GM19438 (cell line): ENCODE measurements around the gene PUM1.

Experiments used
- ATAC-seq: cut with Tn5 transposase; IDR thresholded peaks from one replicate; pipeline ENCODE4 v1.9.1; 2021; ENCODE audit warnings: low read depth; ENCODE audit not compliant: unreplicated experiment

PUM1 gene

DNA sequence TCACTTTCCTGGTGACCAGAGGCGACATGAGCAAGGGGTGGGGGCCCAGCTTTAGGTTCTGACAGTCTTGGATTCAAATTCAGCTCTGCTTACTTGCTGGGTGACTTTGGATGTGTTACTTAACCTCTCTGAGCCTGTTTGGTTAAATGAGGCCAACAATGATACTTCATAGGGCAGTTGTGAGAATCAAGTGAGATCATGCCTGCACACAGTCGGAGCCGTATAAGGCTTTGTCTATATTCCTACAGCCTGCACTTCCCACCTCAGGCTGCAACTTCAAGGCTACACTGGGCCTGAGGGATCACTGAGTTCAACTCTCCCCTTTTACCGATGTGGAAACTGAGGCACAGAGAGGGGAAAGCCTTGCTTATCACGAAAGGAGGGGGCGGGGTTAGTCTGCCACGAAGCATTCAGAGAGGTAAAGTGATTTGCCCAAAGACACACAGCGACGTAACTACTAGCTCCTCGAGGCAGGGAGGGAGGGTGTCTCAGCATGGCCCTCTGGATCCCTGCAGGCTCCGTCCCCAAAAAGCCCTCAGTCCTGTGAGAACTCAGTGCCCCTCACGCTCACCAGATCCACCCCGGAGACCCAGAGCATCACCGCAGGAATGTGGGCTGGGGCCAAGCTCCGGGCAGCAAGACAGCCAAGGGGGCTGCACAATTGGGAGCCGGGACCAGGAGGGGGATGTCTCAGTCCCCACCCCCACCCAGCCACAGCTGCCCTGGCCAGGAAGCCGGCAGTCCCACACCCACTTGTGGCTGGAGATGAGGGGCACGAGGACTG is 181.9 kb downstream of the PUM1 start:
- no peak for ATAC-seq

DNA sequence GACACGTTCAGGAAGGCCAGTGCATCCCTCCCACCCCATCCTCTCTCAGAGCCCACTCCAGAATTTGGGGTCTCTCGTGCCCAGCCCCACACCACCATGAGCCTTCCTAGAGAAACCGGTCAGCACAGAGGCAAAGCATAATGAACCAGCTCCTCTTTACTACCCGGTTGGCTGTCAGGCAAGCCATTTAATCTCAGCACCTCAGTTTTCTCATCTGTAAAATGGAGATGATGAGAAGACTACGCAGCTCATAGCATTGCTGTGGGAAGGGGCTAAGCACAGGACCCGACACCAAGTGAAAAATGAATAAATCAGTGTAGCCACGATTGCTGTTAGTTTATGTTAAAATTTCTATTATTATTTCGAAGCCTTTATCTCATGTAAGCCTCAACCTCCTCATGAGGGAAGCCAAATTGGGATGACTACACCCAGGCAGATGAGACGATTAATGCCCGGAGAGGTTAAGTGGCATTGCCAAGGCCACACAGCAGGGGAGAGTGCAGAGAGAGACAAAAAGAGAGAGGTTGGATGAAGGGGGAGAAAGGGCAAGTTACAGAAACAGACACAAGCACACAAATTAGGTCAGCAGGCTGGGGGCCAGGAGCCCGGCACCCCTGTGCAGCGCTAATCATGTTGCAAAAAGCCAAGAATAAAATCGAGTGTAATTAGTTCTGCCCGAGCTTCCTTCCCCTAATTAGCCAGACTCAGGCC is 182.7 kb downstream of the PUM1 start:
- ATAC-seq = no peak
